Measurements from ENCODE around the gene DRD3. TPM values are rescaled to one million over a fixed set of nuclear protein-coding genes. Genes with fewer than 3 reads are reported as not detected.

The DRD3 gene
- total RNA-seq, 1 experiment from 2014 or later: not detected

DNA sequence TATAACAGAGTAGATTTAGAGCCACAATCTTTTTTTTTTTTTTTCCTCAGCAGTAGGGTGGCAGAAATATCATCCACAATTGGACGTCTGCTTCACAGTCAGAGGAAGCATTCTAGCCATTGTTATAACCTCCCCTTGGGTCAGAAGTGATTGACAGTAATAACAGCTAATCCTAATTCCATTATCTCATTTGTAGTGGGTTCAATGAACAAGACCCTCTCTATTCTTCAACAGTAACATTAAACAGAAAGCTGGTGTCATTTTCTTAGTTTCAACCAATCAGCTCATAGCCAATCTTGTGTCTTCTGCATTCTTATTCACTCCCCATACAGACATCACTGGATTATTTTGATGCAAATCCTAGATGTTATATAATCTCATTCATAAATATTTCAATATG, 77.8 kb downstream of the DRD3 start:
- no peak overlapping the region for H3K27ac Mint-ChIP-seq (ENCODE audit: unreplicated experiment)
- CTCF ChIA-PET: no interaction called here

GRCh38 chr3:114095796-114096195, 83.1 kb downstream of the DRD3 start:
- ChIA-PET POLR2A (no interaction called here), CTCF (no interaction called here)
- Histone ChIP-seq H3K9me3 (no peaks in the 10 kb centered on the region), H3K27me3 (replicated peaks; ENCODE audit: control insufficient read depth, insufficient read depth, low read length) (no peaks in the 10 kb centered on the region; the same call in 1 of the 2 replicates), H3K4me3 (ENCODE audit: low read depth, low read length) (no peak overlapping the region), H3K4me1 (no peaks in the 10 kb centered on the region), H3K36me3 (ENCODE audit: control insufficient read depth, insufficient read depth, low read length) (no peaks in the 10 kb centered on the region)
- H3K27ac Mint-ChIP-seq (ENCODE audit: unreplicated experiment): no peak overlapping the region
- BruUV-seq (replicated peaks): no TSS peak
- no peaks in the 10 kb centered on the region for H3K9me3 Mint-ChIP-seq (ENCODE audit: unreplicated experiment)
- peaks cover 2% of the 10 kb centered on the region for H3K27me3 Mint-ChIP-seq (ENCODE audit: insufficient read depth, unreplicated experiment)
- intact Hi-C loops (cut with micrococcal nuclease; ENCODE audit: unreplicated experiment): no loop called here
- no peak overlapping the region for H3K4me3 Mint-ChIP-seq (ENCODE audit: unreplicated experiment)
- H3K36me3 Mint-ChIP-seq (ENCODE audit: insufficient read depth, unreplicated experiment): no peaks in the 10 kb centered on the region
- no peak for DNase-seq
- no peaks in the 10 kb centered on the region for H3K4me1 Mint-ChIP-seq (ENCODE audit: low read depth, unreplicated experiment)
- no peak for TF ChIP-seq CTCF (IDR thresholded peaks at IDR 0.05; ENCODE audit: insufficient read depth in 1 of 2, low read depth in 1 of 2, low read length in 1 of 2, severe bottlenecking in 1 of 2, unreplicated experiment in 1 of 2)

More for the DNA sequence above, 77.8 kb downstream of the DRD3 start:
- H3K27me3 Mint-ChIP-seq (ENCODE audit: insufficient read depth, unreplicated experiment): no peaks in the 10 kb centered on the region
- Histone ChIP-seq H3K36me3 (ENCODE audit: control insufficient read depth, insufficient read depth, low read length) (no peaks in the 10 kb centered on the region), H3K4me1 (no peaks in the 10 kb centered on the region; the same call in 1 of the 2 replicates), H3K27me3 (replicated peaks; ENCODE audit: control insufficient read depth, insufficient read depth, low read length) (no peaks in the 10 kb centered on the region; the same call in 1 of the 2 replicates), H3K9me3 (no peaks in the 10 kb centered on the region), H3K4me3 (ENCODE audit: low read depth, low read length) (no peak overlapping the region)
- H3K9me3 Mint-ChIP-seq (ENCODE audit: unreplicated experiment): no peaks in the 10 kb centered on the region
- H3K4me3 Mint-ChIP-seq (ENCODE audit: unreplicated experiment): no peak overlapping the region
- intact Hi-C loops (cut with micrococcal nuclease; ENCODE audit: unreplicated experiment): no loop called here
- no peak for TF ChIP-seq CTCF (IDR thresholded peaks at IDR 0.05; ENCODE audit: insufficient read depth in 1 of 2, low read depth in 1 of 2, low read length in 1 of 2, severe bottlenecking in 1 of 2, unreplicated experiment in 1 of 2)
- BruUV-seq (replicated peaks): no TSS peak
- H3K36me3 Mint-ChIP-seq (ENCODE audit: insufficient read depth, unreplicated experiment): no peaks in the 10 kb centered on the region
- no peaks in the 10 kb centered on the region for H3K4me1 Mint-ChIP-seq (ENCODE audit: low read depth, unreplicated experiment)
- POLR2A ChIA-PET: no interaction called here
- DNase-seq: no peak

GRCh38 chr3:114093596-114093995, 85.3 kb downstream of the DRD3 start:
- POLR2A ChIA-PET: no interaction called here
- DNase-seq: no peak

More at GRCh38 chr3:114093596-114093995, 85.3 kb downstream of the DRD3 start:
- Mint-ChIP-seq H3K9me3 (ENCODE audit: unreplicated experiment) (no peaks in the 10 kb centered on the region), H3K4me3 (ENCODE audit: unreplicated experiment) (no peak overlapping the region), H3K27me3 (ENCODE audit: insufficient read depth, unreplicated experiment) (peaks cover 2% of the 10 kb centered on the region), H3K27ac (ENCODE audit: unreplicated experiment) (no peak overlapping the region), H3K36me3 (ENCODE audit: insufficient read depth, unreplicated experiment) (no peaks in the 10 kb centered on the region), H3K4me1 (ENCODE audit: low read depth, unreplicated experiment) (no peaks in the 10 kb centered on the region)
- TF ChIP-seq CTCF (IDR thresholded peaks at IDR 0.05; ENCODE audit: insufficient read depth in 1 of 2, low read depth in 1 of 2, low read length in 1 of 2, severe bottlenecking in 1 of 2, unreplicated experiment in 1 of 2): no peak
- no TSS peak for BruUV-seq (replicated peaks)
- Histone ChIP-seq H3K4me1 (no peaks in the 10 kb centered on the region), H3K27me3 (replicated peaks; ENCODE audit: control insufficient read depth, insufficient read depth, low read length) (no peaks in the 10 kb centered on the region), H3K4me3 (ENCODE audit: low read depth, low read length) (no peak overlapping the region), H3K9me3 (no peaks in the 10 kb centered on the region), H3K36me3 (ENCODE audit: control insufficient read depth, insufficient read depth, low read length) (no peaks in the 10 kb centered on the region)
- CTCF ChIA-PET: no interaction called here
- intact Hi-C loops (cut with micrococcal nuclease; ENCODE audit: unreplicated experiment): no loop called here
